GM18526 (cell line): Measurements from ENCODE around the gene NCBP2.

Source experiments
- POLR2A ChIP-seq: IDR thresholded peaks from 3 replicates; pipeline ENCODE4 v1.6.1; 2011; ENCODE audit not compliant: insufficient read length; ENCODE audit errors: extremely low read depth

The NCBP2 gene

DNA sequence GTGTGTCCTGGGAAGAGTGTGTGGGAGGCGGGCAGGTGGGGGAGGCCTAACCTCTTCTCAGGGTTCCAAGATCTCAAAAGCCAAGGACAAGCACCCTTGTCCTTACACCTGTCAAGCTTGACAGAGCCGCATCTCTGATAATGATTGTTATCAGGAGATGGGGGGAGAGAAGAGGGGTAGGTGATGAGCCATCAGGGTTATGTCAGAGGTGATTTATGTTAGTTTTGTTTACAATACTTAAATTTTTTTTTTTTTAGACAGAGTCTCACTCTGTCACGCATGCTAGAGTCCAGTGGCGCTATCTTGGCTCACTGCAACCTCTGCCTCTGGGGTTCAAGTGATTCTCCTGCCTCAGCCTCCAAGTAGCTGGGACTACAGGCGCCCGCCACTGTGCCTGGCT is 7.4 kb upstream of the NCBP2 start:
- no peak for TF ChIP-seq POLR2A

DNA sequence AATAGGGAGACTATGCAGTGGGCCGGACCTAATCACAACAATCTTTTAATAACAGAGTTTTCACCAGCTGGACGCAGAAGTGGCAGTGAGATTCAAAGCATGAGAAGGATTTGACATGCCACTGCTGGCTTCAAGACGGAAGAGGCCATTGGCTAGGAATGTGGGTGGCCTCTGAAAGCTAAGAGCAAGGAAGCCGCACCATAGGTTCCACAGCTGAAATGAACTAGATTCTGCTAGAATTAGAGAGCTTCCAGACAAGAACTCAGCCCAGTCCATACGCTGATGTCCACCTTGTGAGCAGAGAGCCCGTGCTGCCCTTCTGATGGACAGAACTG is 6.9 kb upstream of the NCBP2 start:
- TF ChIP-seq POLR2A: no peak

- TF ChIP-seq POLR2A: no peak
Measured at GRCh38 chr3:196948442-196949284, 6.3 kb upstream of the NCBP2 start.

- no peak for TF ChIP-seq POLR2A
Measured at GRCh38 chr3:196947860-196948441, 5.6 kb upstream of the NCBP2 start.

GRCh38 chr3:196947136-196947859 is 5.0 kb upstream of the NCBP2 start:
- TF ChIP-seq POLR2A: no peak

- no peak for TF ChIP-seq POLR2A
Measured at GRCh38 chr3:196942915-196943277, 568 bp upstream of the NCBP2 start.

DNA sequence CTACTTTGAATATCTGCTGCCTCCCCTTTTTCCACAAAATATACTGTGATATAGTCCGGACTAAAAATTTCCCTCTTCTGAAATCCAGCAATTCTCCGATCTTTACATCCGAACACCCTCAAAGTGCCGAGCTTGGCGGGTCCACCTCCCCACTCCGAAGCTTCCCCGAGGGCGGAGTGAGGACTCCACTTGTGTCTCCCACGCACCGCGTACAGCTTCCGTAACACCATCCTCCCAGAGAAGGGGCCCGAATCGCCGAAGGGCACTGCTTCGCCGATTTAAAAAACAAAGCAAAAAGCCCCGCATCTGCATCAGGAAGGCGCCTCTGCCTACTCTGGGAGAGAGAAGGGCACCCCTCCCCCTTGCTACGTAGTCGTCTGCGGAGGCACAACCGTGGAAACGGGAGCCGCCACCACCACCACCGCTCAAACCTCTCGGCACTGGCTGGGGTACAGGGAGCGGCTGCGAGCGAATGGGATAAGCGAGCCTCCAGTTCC is 551 bp downstream of the NCBP2 start:
- no peak for TF ChIP-seq POLR2A

DNA sequence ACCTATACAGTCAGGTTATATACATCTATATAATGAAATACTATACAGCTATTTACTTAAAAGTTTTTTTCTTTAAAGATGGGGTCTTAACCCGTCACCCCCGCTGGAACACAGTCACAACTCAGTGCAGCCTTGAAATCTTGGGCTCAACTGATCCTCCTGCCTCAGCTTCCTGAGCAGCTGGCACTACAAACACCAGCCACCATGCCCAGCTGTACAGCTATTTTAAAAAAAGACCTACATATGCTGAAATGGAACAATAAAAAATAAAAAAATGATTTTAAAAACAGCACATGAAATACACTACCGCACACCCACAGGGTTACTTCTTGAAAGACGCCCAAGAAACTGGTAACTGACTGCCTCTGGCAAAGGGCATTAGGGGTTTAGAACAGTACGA is 3.8 kb downstream of the NCBP2 start:
- TF ChIP-seq POLR2A: no peak

- TF ChIP-seq POLR2A: no peak
Measured at GRCh38 chr3:196938124-196938523, 4.2 kb downstream of the NCBP2 start.

- TF ChIP-seq POLR2A: no peak
Measured at GRCh38 chr3:196936288-196936687, 6.0 kb downstream of the NCBP2 start.

- no peak for TF ChIP-seq POLR2A
Measured at GRCh38 chr3:196932600-196932999, 9.7 kb downstream of the NCBP2 start.

- TF ChIP-seq POLR2A: no peak
Measured at GRCh38 chr3:196931828-196932587, 10.3 kb downstream of the NCBP2 start.

DNA sequence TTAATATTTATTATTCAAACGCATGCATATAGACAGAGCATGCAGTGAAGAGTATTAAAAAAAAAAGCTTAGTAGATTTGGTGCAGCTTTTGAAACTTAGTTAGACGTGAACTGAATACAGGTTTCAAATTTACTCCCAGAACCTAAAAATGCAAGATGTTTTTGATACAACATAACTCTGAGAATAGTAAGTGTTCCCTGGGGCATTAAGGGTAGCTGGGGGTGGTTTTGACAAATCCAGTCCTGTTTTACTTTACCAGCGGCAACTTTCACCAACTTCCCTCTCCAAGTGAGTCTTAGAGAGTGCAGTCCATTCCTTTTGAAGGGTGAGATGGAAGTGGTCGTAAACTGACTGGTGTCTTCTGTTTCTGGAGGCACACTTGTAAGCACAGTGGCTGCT is 11.2 kb downstream of the NCBP2 start:
- TF ChIP-seq POLR2A: no peak

GRCh38 chr3:196927571-196928453 is 14.5 kb downstream of the NCBP2 start:
- TF ChIP-seq POLR2A: no peak
